ENCODE results near the gene MFSD2A. TPM values are rescaled to one million over a fixed set of nuclear protein-coding genes. Genes with fewer than 3 reads are reported as not detected.

The MFSD2A gene
- total and polyA plus RNA-seq, 8 donors: 0.75 to 16.1 (median 6.4) TPM; not detected in 1

DNA sequence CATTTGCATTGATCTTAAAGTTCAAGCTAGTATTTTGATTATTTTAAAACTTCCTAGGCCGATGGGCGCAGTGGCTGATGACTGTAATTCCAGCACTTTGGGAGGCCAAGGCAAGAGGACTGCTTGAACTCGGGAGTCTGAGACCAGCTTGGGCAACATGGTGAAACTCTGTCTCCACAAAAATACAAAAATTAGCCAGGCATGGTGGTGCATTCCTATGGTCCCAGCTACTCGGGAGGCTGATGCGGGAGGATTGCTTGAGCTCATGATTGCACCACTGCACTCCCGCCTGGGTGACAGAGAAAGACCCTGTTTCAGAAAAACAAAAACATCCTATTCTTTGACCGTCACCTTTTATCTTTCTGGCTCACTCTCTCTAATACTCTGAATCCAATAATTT lies 30.0 kb downstream of the MFSD2A start:
- intact Hi-C loops (cut with DNase I; ENCODE audit: low total_unique reads): no loop called here
- no peak for TF ChIP-seq EP300 (IDR thresholded peaks at IDR 0.05)
- no peak for TF ChIP-seq POLR2A (IDR thresholded peaks at IDR 0.05)
- TF ChIP-seq POLR2AphosphoS5 (IDR thresholded peaks at IDR 0.05): no peak
- TF ChIP-seq, protein P1, sequence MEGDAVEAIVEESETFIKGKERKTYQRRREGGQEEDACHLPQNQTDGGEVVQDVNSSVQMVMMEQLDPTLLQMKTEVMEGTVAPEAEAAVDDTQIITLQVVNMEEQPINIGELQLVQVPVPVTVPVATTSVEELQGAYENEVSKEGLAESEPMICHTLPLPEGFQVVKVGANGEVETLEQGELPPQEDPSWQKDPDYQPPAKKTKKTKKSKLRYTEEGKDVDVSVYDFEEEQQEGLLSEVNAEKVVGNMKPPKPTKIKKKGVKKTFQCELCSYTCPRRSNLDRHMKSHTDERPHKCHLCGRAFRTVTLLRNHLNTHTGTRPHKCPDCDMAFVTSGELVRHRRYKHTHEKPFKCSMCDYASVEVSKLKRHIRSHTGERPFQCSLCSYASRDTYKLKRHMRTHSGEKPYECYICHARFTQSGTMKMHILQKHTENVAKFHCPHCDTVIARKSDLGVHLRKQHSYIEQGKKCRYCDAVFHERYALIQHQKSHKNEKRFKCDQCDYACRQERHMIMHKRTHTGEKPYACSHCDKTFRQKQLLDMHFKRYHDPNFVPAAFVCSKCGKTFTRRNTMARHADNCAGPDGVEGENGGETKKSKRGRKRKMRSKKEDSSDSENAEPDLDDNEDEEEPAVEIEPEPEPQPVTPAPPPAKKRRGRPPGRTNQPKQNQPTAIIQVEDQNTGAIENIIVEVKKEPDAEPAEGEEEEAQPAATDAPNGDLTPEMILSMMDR (IDR thresholded peaks at IDR 0.05): no peak
- 88 to 95% (median 89%) methylated on average over 7 of the region's 7 CpGs for WGBS, 5 donors

DNA sequence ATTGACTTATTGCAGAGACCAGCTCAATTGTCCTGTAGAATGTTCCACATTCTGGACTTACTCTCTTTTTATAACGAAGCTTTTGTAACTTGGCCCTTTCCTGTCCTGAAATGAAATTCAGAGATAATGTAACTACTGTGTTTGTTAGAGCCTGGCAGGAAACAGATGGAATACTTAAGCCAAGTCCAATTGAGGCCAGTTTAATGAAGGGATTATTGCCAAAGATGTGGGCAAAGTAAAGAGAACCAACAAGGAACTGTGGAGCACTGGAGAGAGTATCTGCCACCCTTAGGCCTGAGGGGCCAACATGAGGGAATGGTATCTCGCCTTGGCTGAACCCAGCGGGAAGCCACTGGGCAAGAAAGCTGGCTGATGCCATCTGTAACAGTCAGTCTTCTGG lies 32.9 kb downstream of the MFSD2A start:
- no peaks in the 10 kb centered on the region for H3K27me3 ChIP-seq
- H3K9me3 ChIP-seq: no peaks in the 10 kb centered on the region
- DNase-seq: peak in 1 of 2 donors; percentile 49
- 22 to 52% (median 27%) methylated on average over 3 of the region's 3 CpGs for WGBS, 5 donors
- H3K27ac ChIP-seq: peak overlapping the region; percentile 17 to 79 (median 74)
- no peak for TF ChIP-seq POLR2A (IDR thresholded peaks at IDR 0.05)
- TF ChIP-seq, protein P1 (IDR thresholded peaks at IDR 0.05): no peak
- no peak for TF ChIP-seq POLR2AphosphoS5 (IDR thresholded peaks at IDR 0.05)
- no peak for TF ChIP-seq EP300 (IDR thresholded peaks at IDR 0.05)
- intact Hi-C loops (cut with DNase I; ENCODE audit: low total_unique reads): no loop called here
- H3K4me3 ChIP-seq: no peak overlapping the region
- H3K4me1 ChIP-seq: peaks cover 7 to 27% (median 16%) of the 10 kb centered on the region in 4 donors
- no peaks in the 10 kb centered on the region for H3K36me3 ChIP-seq

More for the DNA sequence above, 30.0 kb downstream of the MFSD2A start:
- no peak overlapping the region for H3K27ac ChIP-seq
- peaks cover 12 to 31% (median 23%) of the 10 kb centered on the region in 4 donors for H3K4me1 ChIP-seq
- H3K27me3 ChIP-seq: no peaks in the 10 kb centered on the region
- no peaks in the 10 kb centered on the region for H3K36me3 ChIP-seq
- no peaks in the 10 kb centered on the region for H3K9me3 ChIP-seq
- no peak for DNase-seq
- no peak overlapping the region for H3K4me3 ChIP-seq

DNA sequence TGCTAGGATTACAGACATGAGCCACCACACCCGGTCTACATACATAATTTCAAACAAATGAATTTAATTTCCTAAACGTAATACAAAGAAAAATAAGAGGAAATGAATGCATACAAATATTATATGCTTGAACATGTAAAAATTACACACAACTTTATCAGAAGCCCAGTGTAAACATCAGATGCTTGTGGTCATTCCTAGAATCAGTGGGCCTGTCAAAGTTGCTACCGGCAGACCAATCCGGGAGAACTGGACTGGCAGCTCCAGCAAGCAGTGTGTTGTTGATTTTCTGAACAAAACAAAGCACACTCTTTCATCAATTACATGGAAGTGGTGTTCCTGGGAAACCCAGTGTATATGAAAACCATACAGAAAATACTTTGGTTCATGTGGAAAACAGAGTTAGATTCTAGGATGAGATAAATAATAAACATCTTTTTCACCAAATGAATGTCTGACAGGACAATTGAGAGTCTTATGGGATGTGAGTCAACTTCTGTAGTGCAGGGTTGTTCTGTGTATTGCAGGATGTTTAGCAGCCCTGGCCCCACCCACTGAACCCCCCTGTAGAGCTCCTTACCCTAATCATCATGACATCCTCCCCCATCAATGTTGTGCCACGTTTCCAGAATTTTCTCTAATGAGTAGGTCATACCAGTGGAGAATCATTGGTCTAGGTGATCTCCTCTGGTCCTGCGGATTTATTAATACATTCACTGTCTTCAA lies 33.8 kb downstream of the MFSD2A start:
- TF ChIP-seq POLR2AphosphoS5 (IDR thresholded peaks at IDR 0.05): peak in 2 of 3 donors; percentile 21 to 80
- TF ChIP-seq, protein P1 (IDR thresholded peaks at IDR 0.05): no peak
- TF ChIP-seq EP300 (IDR thresholded peaks at IDR 0.05): no peak
- TF ChIP-seq POLR2A (IDR thresholded peaks at IDR 0.05): no peak
- DNase-seq: peak; percentile 82 to 92
- no peaks in the 10 kb centered on the region for H3K36me3 ChIP-seq
- H3K4me1 ChIP-seq: peaks cover 7 to 27% (median 16%) of the 10 kb centered on the region in 4 donors
- H3K4me3 ChIP-seq: no peak overlapping the region
- peak overlapping the region; percentile 66 to 79 (median 74) for H3K27ac ChIP-seq
- no peaks in the 10 kb centered on the region for H3K9me3 ChIP-seq
- H3K27me3 ChIP-seq: no peaks in the 10 kb centered on the region
- WGBS, 5 donors: 36 to 52% (median 51%) methylated on average over 6 of the region's 6 CpGs
- intact Hi-C loops (cut with DNase I; ENCODE audit: low total_unique reads): no loop called here

DNA sequence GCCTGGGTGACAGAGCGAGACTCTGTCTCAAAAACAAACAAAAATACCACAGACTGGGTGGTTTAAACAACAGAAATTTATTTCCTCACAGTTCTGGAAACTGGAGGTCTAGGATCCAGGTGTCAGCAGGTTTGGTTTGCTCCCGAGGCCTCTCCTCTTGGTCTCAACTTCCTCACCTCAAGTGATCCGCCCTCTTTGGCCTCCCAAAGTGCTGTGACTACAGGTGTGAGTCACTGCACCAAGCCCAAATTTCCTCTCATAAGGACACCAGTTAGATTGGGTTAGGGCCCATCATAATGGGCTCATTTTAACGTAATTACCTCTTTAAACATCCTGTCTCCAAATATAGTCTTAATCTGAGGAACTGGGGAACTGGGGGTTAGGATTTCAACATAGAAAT lies 35.5 kb downstream of the MFSD2A start:
- Histone ChIP-seq H3K4me3 (no peak overlapping the region), H3K4me1 (peaks cover 7 to 27% (median 16%) of the 10 kb centered on the region in 4 donors), H3K27me3 (no peaks in the 10 kb centered on the region), H3K36me3 (no peaks in the 10 kb centered on the region), H3K9me3 (no peaks in the 10 kb centered on the region), H3K27ac (no peak overlapping the region)
- TF ChIP-seq POLR2AphosphoS5 (IDR thresholded peaks at IDR 0.05): no peak
- no peak for TF ChIP-seq EP300 (IDR thresholded peaks at IDR 0.05)
- no peak for TF ChIP-seq POLR2A (IDR thresholded peaks at IDR 0.05)
- TF ChIP-seq, protein P1 (IDR thresholded peaks at IDR 0.05): no peak
- intact Hi-C loops (cut with DNase I; ENCODE audit: low total_unique reads): no loop called here
- WGBS, 5 donors: 73 to 83% (median 76%) methylated on average over 4 of the region's 4 CpGs
- DNase-seq: no peak

All from stomach (tissue), 9 donors.